Anterior cingulate cortex (tissue), 58 donors: ENCODE results near the gene SERINC2.

ENCODE experiments used
- DNase-seq, 58 donors: peaks; one replicate each; lab custom pipeline; 2025; lab: John Stamatoyannopoulos, UW

Gene SERINC2

DNA sequence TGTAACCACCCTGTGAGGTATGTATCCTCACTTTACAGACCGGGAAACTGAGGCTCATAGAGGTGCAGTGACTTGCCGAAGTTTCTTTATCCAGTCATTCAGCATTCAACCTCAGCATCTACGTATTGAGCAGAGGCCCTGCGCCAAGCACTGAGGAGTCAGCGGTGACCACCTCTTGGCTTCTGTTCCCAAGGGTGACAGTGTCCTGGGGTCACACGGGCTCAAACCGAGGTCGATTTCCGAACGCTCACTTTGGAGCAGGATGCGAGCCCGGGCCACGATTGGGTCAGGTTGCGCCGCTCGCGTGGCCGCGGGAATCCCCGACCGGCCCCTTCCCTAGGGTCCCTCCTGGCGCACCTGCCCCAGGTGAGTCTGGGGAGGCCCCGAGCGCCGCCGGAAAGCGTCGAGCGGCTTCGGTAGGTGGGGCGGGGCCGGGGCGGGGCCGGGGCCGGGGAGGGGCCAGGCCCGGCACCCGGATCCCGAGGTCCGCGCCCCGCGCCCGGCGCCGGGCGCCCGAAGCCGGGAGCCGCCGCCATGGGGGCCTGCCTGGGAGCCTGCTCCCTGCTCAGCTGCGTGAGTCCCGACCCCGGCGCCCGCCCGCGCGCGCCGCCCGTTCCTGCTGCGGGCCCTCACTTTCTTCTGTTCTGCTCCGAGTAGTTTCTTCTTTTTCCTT, at the start of gene SERINC2:
TSS of gene SERINC2 (plus strand) at position 482 of the 673 bp plus-strand sequence. CDS start at position 535, 53 bp downstream.
- no peak for DNase-seq

DNA sequence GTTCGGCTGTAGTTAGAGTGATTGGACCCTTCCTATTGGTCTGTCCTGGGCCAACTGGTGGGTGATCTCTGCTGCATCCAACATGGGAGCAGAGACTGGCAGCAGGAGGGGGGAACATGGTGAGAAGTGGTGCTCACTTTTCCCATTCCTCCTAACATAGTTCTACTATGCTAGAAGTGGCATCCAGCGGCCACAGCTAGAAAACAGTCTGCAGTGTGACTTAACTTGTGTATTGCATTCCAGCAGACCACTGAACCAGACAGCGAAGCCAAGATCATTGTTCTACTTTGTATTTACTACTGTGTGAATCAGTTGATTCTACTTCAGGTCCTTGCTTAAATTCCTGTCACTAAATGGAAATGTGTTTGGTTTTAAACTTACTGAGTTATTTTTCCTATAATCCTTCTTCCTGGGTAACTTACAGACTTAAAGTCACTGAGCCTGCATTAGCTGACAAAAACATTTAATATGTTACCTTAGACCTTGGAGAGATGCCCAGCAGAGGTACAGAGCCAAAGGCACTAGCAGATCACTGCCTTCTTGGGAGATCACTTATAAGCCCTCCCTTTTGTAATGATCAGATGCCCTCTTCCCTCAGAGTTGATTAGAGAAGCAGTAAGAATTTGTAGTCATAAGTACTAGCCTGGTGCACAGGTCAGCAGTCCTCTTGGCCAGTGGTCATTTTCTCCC, 48.3 kb upstream of the SERINC2 start:
- DNase-seq = no peak

DNA sequence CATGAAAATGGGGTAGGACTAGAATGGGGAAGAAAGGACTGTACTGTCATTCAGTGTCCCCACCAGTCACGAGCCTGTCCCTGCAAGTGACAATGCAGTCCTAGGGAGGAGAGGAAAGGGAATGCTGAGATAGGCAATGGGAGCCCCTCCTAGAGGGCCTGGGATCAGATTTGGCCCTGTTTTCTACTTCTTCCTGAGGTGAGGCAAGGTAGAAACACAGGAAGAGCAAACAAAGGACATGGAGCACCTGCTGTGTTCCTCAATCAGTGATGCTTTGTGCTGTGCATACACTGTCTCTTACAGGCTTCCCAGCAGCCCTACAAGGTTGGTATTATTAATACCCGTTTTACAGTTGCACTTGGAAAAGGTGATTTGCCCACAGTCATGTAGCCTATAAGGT, 46.2 kb upstream of the SERINC2 start:
- peak in 2 of 58 donors; percentile 15 for DNase-seq

DNA sequence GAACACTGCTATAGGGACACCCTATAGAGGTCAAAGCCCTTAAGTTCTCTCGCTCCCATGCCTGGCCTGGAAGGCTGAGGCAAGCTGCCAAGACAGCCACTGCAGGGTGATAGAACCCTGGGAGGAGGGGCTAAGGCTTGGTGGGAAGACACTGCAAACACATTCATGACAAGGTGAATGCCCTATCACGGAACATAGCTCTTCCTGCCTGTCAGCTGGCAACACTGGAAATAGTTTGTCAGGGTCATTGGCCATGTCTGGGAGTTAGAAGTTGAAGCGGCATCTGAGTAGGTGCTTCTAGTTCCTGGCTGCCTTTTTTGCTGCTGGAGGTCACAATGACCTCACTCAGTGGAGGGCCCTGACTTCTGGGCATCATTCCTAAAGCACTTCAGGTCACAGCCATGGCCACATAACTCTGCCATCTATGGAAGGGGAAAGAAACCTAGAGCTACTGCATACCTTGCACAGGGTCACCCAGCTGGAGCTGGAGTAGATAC, 44.4 kb upstream of the SERINC2 start:
- no peak for DNase-seq

GRCh38 chr1:31370021-31370420, 43.0 kb upstream of the SERINC2 start:
- DNase-seq = no peak

- no peak for DNase-seq
Measured at GRCh38 chr1:31370565-31370964, 42.4 kb upstream of the SERINC2 start.

GRCh38 chr1:31371121-31371959, 41.7 kb upstream of the SERINC2 start:
- DNase-seq = peak in 1 of 58 donors; percentile 30

- no peak for DNase-seq
Measured at GRCh38 chr1:31372051-31372450, 41.0 kb upstream of the SERINC2 start.

DNA sequence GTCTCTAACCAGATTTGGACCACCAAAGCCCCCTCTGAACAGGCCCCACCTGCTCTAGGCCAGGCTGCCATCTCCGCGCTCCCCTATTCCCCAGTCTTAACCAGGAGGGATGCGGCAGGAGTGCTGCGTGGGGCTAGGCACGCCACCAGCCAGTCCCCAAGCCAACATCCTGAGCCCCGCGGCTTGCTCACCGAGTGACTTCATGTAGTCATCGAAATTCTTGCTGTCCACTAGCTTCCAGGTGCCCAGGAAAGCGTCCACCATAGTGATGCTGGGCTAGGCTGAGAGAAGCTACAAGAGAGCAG, 40.3 kb upstream of the SERINC2 start:
- DNase-seq = peak in 2 of 58 donors; percentile 66 to 78

- DNase-seq = peak in 56 of 58 donors; percentile 42 to 86 (median 70)
Measured at GRCh38 chr1:31373056-31373896, 39.7 kb upstream of the SERINC2 start, which contains the start of gene FABP3. Gene FABP3 (minus strand): TSS chr1:31373076. CDS start chr1:31373014, 62 bp downstream.

DNA sequence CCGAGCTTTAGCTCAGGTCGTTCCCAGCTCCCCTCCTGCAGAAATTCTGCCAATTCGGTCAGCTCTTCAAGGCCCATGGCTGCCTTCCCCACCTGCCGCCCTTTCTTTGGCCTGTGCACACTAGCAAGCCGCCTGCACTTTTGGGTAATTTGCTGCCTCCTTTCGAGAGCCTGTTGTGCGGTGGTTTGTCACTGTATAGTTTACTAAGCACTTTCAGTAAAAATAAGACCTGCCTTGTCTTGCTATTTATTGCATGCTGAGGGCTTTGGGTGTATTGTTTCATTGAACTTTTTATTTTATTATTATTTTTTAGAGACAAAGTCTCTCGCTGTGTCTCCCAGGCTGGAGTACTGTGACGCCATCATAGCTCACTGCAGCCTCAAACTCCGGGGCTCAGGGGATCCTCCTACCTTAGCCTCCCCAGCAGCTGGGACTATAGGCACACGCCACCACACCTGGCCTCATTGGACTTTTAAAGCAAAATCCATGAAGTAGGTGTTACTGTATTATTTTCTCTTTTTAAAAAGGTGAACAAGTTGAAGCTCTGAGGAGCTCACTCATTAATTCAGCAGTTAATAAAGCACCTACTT, 39.0 kb upstream of the SERINC2 start:
- DNase-seq = no peak

DNA sequence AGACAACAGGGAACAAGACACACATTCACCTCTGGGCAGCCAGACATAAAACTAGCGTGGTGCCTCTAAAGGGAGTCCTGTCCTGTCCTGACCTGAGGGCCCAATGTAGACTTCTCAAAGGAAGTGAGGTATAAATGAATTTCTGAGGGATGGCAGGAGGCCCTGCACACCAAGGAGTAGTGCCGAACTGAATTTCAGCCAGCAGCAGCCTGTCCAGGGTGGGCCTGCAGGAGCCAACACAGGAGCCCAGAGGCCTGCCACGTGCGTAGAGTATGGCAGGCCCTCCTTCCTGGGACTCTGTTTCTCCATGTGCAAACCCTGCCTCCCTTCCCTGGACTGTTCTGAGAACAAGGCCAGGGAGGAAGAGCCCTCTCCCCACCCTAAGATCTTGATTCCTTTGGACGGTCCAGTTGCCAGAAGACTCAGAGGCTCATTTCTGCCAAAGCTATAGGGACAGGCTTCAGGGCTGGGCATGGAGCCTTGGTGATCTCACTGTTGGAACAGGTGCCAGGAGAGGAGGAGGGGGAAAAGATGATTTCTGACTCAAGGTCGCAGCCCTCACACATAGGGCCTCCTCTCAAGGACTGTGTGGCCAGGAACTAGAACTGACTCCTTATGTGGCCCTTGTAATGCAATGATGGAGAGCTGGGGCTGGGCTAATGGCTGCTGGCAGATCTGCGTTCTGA, 38.4 kb upstream of the SERINC2 start:
- peak in 4 of 58 donors; percentile 27 to 58 (median 40) for DNase-seq

- DNase-seq = peak in 57 of 58 donors; percentile 25 to 97 (median 84)
Measured at GRCh38 chr1:31376375-31377134, 36.5 kb upstream of the SERINC2 start.

DNA sequence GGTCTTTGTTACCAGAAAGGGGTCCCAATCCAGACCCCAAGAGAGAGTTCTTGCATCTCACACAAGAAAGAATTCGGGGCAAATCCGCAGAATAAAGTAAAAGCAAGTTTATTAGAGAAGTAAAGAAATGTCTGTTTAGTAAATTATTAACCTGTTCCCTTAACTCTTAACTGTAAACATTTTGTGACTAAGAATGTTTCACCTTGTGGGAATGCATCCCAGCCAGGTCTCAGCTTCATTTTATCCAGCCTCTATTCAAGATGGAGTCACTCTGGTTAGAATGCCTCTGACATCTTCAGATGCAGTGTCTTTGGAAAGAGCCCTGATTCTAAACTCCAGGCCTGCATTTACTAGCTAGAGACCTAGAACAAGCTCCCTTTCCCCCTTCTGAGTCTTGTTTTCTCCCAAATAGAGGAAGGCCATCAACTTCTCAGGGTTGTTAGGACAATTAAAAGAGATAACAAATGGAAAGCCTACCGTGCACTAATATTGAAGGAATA, 35.6 kb upstream of the SERINC2 start:
- no peak for DNase-seq

GRCh38 chr1:31378001-31378400, 35.0 kb upstream of the SERINC2 start:
- DNase-seq = no peak

DNA sequence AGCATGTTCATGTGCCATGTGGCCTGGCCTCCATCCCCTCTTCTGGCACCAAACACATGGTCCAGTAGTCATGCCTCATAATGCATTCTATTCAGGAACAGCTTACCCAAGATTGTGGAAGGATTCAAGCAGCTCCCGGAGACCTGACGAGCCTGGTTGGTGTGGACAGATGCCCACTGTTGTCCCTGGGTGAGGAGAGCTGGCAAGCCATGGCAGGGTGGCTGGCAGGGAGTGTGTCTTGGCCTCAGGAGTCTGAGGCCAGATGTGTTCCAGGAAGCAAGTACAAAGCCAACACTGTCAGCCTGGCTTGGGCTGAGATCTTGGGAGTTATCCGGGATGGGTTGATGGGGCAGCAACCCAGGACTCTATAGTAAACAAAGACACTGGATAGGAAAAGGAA, 32.8 kb upstream of the SERINC2 start:
- DNase-seq = peak in 26 of 58 donors; percentile 11 to 77 (median 32)

DNA sequence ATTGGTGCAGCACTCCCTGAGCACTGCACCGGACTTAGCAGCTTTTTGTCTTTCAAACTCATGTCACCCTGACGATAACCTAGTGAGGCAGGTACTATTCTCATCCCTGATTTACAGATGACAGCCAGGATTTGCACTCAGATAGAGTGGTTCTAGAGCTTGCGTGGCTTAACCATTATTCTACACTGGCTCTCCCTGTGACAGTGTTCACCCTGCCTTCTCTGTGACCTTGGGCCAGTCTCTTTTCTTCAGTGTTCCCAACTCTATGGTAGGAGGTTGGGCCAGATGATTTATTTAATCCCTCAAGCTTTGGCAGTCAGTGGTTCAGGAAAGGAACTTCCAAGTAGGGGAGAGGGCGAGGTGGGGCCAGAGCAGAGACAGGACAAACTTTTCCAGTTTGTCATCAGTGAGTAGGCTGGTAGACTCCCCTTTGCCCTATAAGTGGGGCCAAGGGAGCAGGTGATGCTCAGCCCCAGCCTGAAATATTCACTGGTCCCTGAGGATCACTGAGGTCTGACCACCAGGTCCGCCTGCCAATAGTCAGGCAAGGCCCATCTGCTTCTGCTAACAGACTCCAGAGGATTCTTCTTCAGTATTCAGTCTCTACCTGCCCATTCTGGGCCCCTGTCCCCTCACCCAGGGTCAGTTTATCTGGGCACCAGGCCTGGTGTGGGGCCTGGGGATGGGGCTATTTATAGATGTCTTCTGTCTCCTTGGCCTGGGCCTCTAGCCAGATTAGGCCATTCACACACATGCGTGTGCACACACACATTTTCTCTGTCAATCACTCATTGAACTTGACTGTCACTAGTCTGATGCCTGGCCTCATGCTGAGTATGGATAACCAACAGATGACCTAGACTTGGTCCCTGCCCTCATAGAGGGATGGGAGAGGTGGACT, 31.4 kb upstream of the SERINC2 start:
- peak in 3 of 58 donors; percentile 32 to 33 (median 32) for DNase-seq
